Measurements from ENCODE around the gene GNL2. TPM values are rescaled to one million over a fixed set of nuclear protein-coding genes. Genes with fewer than 3 reads are reported as not detected.

GNL2 gene
- total and polyA plus RNA-seq, 10 of the 15 experiments (the other 5 are each of a cell fraction or from before 2014, with no cell fraction given): 64.2 to 167 (median 88.2) TPM

DNA sequence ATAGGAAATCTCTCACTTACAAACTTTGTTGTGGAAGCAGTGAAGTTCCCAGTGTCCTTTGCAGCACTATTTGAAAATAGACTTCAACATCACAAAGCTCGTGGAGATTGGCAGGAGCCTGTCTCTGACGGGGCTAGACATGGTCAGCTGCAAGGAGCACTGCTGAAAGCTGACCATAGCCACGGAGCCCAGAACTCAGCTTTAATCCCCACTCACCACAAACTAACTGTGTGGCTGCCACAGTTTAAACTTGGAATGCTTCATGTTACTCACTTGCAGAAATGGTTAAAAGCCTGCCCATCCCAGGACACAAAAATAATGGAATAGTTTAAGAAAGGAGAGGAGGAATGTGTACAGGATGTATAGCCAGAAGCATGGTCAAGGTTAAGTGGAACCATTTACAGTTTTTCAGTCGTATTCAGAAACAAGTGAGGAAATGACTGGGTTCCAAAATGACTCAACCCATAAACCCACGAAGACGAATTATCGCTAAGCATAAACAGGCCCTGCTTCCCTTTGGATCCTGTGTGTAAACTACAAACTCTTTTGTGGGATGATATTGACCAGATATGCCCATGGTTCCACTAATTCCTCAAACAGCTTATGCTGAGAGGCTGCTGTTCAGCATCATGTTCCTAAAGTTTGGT is 20.8 kb downstream of the GNL2 start:
- ChIA-PET POLR2A (no interaction called here), SMC1A (ENCODE audit: uncharacterized antibody, unreplicated experiment) (interaction anchor here (0.8 to 1.3 kb wide), 3 partner anchors 9 to 23 kb away, joined by 3 read pairs; no protein-coding TSS in a partner anchor), RAD21 (ENCODE audit: unreplicated experiment) (no interaction called here), CTCF (interaction anchor here (0.9 kb wide), 1 partner anchor 107 kb away, joined by 3 read pairs; no protein-coding TSS in a partner anchor)
- H3K27me3 ChIP-seq (replicated peaks in 1 of 2; ENCODE audit: control insufficient read depth in 2 of 2, insufficient read depth in 2 of 2, low read length in 1 of 2): no peaks in the 10 kb centered on the region
- ATAC-seq (peak; percentile 42; the same call in 2 of the 3 replicates), FAIRE-seq (no peak), DNase-seq (ENCODE audit: low read depth, low spot score) (no peak)
- H3K4me1 ChIP-seq (ENCODE audit: control insufficient read depth, insufficient read depth, low read length): no peaks in the 10 kb centered on the region
- no peak overlapping the region for H3K4me2 ChIP-seq (ENCODE audit: control insufficient read depth, insufficient read depth)
- H3K4me3 ChIP-seq: no peak overlapping the region
- no peak overlapping the region for H3K9ac ChIP-seq (ENCODE audit: control insufficient read depth, insufficient read depth, low read length)
- in situ Hi-C loops (cut with MboI): loop anchor here (25.0 kb wide), 1 partner anchor 412 kb away; the partner anchor contains the start of gene SF3A3
- no peaks in the 10 kb centered on the region for H4K20me1 ChIP-seq (ENCODE audit: control insufficient read depth, insufficient read depth)
- no TSS peak for BruUV-seq (replicated peaks)
- no peaks in the 10 kb centered on the region for H3K79me2 ChIP-seq (ENCODE audit: control insufficient read depth, insufficient read depth, low read length)
- no peak overlapping the region for H2AFZ ChIP-seq (ENCODE audit: control insufficient read depth, low read depth, low read length)
- H3K27ac ChIP-seq (ENCODE audit: control insufficient read depth, insufficient read depth): no peak overlapping the region
- H3K36me3 ChIP-seq (ENCODE audit: control insufficient read depth in 2 of 2, insufficient read depth in 2 of 2, low read length in 1 of 2): peaks cover 16 to 40% of the 10 kb centered on the region in 2 experiments
- H3K9me3 ChIP-seq (replicated peaks; ENCODE audit: control insufficient read depth, insufficient read depth, low read length): no peaks in the 10 kb centered on the region
- intact Hi-C loops (cut with micrococcal nuclease; ENCODE audit: unreplicated experiment): no loop called here
- 14% methylated on average over 7 of the region's 7 CpGs for WGBS (ENCODE audit: insufficient coverage, insufficient replicate concordance, low lambda C conversion rate, missing lambda C conversion rate)
- TF ChIP-seq JUNB (IDR thresholded peaks at IDR 0.05) (peak; percentile 65), RUNX3 (IDR thresholded peaks at IDR 0.05; ENCODE audit: low read length) (peak; percentile 56), NRF1 (conservative IDR thresholded peaks at IDR 0.05; ENCODE audit: low read depth, low read length) (no peak), SUPT20H (IDR thresholded peaks at IDR 0.05; ENCODE audit: borderline replicate concordance, control insufficient read depth, low read depth, low read length) (no peak), TCF12 (IDR thresholded peaks at IDR 0.05; ENCODE audit: low read depth, low read length) (no peak), SMAD1 (IDR thresholded peaks at IDR 0.05; ENCODE audit: low read depth, partially characterized antibody) (no peak), IRF4 (IDR thresholded peaks at IDR 0.05; ENCODE audit: low read depth, low read length) (peak; percentile 63; the same call in 1 of the 2 replicates)
- TF ChIP-seq, protein P1, sequence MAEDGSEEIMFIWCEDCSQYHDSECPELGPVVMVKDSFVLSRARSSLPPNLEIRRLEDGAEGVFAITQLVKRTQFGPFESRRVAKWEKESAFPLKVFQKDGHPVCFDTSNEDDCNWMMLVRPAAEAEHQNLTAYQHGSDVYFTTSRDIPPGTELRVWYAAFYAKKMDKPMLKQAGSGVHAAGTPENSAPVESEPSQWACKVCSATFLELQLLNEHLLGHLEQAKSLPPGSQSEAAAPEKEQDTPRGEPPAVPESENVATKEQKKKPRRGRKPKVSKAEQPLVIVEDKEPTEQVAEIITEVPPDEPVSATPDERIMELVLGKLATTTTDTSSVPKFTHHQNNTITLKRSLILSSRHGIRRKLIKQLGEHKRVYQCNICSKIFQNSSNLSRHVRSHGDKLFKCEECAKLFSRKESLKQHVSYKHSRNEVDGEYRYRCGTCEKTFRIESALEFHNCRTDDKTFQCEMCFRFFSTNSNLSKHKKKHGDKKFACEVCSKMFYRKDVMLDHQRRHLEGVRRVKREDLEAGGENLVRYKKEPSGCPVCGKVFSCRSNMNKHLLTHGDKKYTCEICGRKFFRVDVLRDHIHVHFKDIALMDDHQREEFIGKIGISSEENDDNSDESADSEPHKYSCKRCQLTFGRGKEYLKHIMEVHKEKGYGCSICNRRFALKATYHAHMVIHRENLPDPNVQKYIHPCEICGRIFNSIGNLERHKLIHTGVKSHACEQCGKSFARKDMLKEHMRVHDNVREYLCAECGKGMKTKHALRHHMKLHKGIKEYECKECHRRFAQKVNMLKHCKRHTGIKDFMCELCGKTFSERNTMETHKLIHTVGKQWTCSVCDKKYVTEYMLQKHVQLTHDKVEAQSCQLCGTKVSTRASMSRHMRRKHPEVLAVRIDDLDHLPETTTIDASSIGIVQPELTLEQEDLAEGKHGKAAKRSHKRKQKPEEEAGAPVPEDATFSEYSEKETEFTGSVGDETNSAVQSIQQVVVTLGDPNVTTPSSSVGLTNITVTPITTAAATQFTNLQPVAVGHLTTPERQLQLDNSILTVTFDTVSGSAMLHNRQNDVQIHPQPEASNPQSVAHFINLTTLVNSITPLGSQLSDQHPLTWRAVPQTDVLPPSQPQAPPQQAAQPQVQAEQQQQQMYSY (CRISPR knock-in tag; IDR thresholded peaks at IDR 0.05): no peak
- TF ChIP-seq, protein P2, sequence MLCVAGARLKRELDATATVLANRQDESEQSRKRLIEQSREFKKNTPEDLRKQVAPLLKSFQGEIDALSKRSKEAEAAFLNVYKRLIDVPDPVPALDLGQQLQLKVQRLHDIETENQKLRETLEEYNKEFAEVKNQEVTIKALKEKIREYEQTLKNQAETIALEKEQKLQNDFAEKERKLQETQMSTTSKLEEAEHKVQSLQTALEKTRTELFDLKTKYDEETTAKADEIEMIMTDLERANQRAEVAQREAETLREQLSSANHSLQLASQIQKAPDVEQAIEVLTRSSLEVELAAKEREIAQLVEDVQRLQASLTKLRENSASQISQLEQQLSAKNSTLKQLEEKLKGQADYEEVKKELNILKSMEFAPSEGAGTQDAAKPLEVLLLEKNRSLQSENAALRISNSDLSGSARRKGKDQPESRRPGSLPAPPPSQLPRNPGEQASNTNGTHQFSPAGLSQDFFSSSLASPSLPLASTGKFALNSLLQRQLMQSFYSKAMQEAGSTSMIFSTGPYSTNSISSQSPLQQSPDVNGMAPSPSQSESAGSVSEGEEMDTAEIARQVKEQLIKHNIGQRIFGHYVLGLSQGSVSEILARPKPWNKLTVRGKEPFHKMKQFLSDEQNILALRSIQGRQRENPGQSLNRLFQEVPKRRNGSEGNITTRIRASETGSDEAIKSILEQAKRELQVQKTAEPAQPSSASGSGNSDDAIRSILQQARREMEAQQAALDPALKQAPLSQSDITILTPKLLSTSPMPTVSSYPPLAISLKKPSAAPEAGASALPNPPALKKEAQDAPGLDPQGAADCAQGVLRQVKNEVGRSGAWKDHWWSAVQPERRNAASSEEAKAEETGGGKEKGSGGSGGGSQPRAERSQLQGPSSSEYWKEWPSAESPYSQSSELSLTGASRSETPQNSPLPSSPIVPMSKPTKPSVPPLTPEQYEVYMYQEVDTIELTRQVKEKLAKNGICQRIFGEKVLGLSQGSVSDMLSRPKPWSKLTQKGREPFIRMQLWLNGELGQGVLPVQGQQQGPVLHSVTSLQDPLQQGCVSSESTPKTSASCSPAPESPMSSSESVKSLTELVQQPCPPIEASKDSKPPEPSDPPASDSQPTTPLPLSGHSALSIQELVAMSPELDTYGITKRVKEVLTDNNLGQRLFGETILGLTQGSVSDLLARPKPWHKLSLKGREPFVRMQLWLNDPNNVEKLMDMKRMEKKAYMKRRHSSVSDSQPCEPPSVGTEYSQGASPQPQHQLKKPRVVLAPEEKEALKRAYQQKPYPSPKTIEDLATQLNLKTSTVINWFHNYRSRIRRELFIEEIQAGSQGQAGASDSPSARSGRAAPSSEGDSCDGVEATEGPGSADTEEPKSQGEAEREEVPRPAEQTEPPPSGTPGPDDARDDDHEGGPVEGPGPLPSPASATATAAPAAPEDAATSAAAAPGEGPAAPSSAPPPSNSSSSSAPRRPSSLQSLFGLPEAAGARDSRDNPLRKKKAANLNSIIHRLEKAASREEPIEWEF (IDR thresholded peaks at IDR 0.05; ENCODE audit: insufficient replicate concordance, low read depth, low read length): no peak
- TF ChIP-seq, protein P3, sequence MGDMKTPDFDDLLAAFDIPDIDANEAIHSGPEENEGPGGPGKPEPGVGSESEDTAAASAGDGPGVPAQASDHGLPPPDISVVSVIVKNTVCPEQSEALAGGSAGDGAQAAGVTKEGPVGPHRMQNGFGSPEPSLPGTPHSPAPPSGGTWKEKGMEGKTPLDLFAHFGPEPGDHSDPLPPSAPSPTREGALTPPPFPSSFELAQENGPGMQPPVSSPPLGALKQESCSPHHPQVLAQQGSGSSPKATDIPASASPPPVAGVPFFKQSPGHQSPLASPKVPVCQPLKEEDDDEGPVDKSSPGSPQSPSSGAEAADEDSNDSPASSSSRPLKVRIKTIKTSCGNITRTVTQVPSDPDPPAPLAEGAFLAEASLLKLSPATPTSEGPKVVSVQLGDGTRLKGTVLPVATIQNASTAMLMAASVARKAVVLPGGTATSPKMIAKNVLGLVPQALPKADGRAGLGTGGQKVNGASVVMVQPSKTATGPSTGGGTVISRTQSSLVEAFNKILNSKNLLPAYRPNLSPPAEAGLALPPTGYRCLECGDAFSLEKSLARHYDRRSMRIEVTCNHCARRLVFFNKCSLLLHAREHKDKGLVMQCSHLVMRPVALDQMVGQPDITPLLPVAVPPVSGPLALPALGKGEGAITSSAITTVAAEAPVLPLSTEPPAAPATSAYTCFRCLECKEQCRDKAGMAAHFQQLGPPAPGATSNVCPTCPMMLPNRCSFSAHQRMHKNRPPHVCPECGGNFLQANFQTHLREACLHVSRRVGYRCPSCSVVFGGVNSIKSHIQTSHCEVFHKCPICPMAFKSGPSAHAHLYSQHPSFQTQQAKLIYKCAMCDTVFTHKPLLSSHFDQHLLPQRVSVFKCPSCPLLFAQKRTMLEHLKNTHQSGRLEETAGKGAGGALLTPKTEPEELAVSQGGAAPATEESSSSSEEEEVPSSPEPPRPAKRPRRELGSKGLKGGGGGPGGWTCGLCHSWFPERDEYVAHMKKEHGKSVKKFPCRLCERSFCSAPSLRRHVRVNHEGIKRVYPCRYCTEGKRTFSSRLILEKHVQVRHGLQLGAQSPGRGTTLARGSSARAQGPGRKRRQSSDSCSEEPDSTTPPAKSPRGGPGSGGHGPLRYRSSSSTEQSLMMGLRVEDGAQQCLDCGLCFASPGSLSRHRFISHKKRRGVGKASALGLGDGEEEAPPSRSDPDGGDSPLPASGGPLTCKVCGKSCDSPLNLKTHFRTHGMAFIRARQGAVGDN (IDR thresholded peaks at IDR 0.05): no peak
